ENCODE measurements around the gene RGS7BP. TPM values are rescaled to one million over a fixed set of nuclear protein-coding genes. Genes with fewer than 3 reads are reported as not detected.

The RGS7BP gene
- total and polyA plus RNA-seq, 11 donors: 0.04 to 5.2 (median 1.9) TPM

- DNase-seq (no peak), ATAC-seq (no peak)
- TF ChIP-seq POLR2A (IDR thresholded peaks at IDR 0.05) (no peak), CTCF (IDR thresholded peaks at IDR 0.05) (no peak)
- no peak overlapping the region for H3K27ac ChIP-seq
- WGBS, 4 donors: 40 to 47% (median 43%) methylated on average over 3 of the region's 3 CpGs
- H3K4me1 ChIP-seq: peaks cover 0 to 6% (median 0%) of the 10 kb centered on the region in 12 donors
- intact Hi-C loops (cut with DNase I): loop anchor here in 4 of 10 donors (10.0 kb wide), 1 partner anchor 853 kb away; the partner anchor contains the start of gene ADAMTS6 (in 4 of the 4)
- H3K27me3 ChIP-seq: peaks cover 0 to 6% (median 0%) of the 10 kb centered on the region in 9 donors
- no peaks in the 10 kb centered on the region for H3K9me3 ChIP-seq
- no peak overlapping the region for H3K4me3 ChIP-seq
- no peaks in the 10 kb centered on the region for H3K36me3 ChIP-seq
Observed at GRCh38 chr5:64632251-64632650, 126.4 kb downstream of the RGS7BP start.

- Histone ChIP-seq H3K27ac (no peak overlapping the region), H3K9me3 (no peaks in the 10 kb centered on the region), H3K4me3 (no peak overlapping the region), H3K4me1 (peaks cover 0 to 6% (median 0%) of the 10 kb centered on the region in 12 donors), H3K36me3 (no peaks in the 10 kb centered on the region), H3K27me3 (peaks cover 0 to 10% (median 0%) of the 10 kb centered on the region in 9 donors)
- TF ChIP-seq CTCF (IDR thresholded peaks at IDR 0.05): peak; percentile 69 to 90 (median 82)
- TF ChIP-seq POLR2A (IDR thresholded peaks at IDR 0.05): no peak
- ATAC-seq (no peak), DNase-seq (no peak)
- 1 to 2% (median 1%) methylated on average over 1 of the region's 1 CpG for WGBS, 4 donors
- intact Hi-C loops (cut with DNase I): loop anchor here in 9 of 10 donors (1.0 to 10.0 kb wide), 8 partner anchors 148 to 852 kb away; partner anchors contain the start of gene ADAMTS6 (in 6 of the 9)
Observed at GRCh38 chr5:64634997-64635686, 129.3 kb downstream of the RGS7BP start.

GRCh38 chr5:64637144-64637543 is 131.3 kb downstream of the RGS7BP start:
- DNase-seq (no peak), ATAC-seq (no peak)
- Histone ChIP-seq H3K27ac (no peak overlapping the region), H3K4me3 (no peak overlapping the region), H3K27me3 (peaks cover 0 to 10% (median 0%) of the 10 kb centered on the region in 9 donors), H3K36me3 (no peaks in the 10 kb centered on the region), H3K4me1 (peaks cover 0 to 6% (median 0%) of the 10 kb centered on the region in 12 donors), H3K9me3 (no peaks in the 10 kb centered on the region)
- intact Hi-C loops (cut with DNase I): loop anchor here in 8 of 10 donors (2.0 to 10.0 kb wide), 4 partner anchors 148 to 850 kb away; partner anchors contain the start of gene ADAMTS6 (in 6 of the 8)
- TF ChIP-seq CTCF (IDR thresholded peaks at IDR 0.05) (no peak), POLR2A (IDR thresholded peaks at IDR 0.05) (no peak)
- 61 to 67% (median 63%) methylated on average over 9 of the region's 9 CpGs for WGBS, 4 donors

GRCh38 chr5:64637837-64638443 is 132.1 kb downstream of the RGS7BP start:
- no peak for TF ChIP-seq POLR2A (IDR thresholded peaks at IDR 0.05)
- TF ChIP-seq CTCF (IDR thresholded peaks at IDR 0.05): no peak
- DNase-seq: no peak
- Histone ChIP-seq H3K4me1 (peaks cover 0 to 6% (median 0%) of the 10 kb centered on the region in 12 donors), H3K9me3 (no peaks in the 10 kb centered on the region), H3K4me3 (no peak overlapping the region), H3K27ac (no peak overlapping the region), H3K27me3 (peaks cover 0 to 10% (median 0%) of the 10 kb centered on the region in 9 donors), H3K36me3 (no peaks in the 10 kb centered on the region)
- 51 to 65% (median 61%) methylated on average over 7 to 10 of the region's 10 CpGs for WGBS, 4 donors
- intact Hi-C loops (cut with DNase I): loop anchor here in 8 of 10 donors (2.0 to 10.0 kb wide), 4 partner anchors 147 to 849 kb away; partner anchors contain the start of gene ADAMTS6 (in 6 of the 8)
- ATAC-seq: no peak
